Transverse colon (tissue), 3 donors: ENCODE measurements around the gene UTY.

Experiments
- POLR2A ChIP-seq: fragments of 450-650 bp; IDR thresholded peaks from one replicate; pipeline ENCODE4 v1.6.1; 2016; ENCODE audit warnings: antibody characterized with exemption, mild to moderate bottlenecking, moderate library complexity
- TF ChIP-seq, protein P1 (sequence below), 5 experiments: fragments of 200-600 bp in 3 of 5; fragments of 450-650 bp in 2 of 5; sonication (generic) in 3 of 5; IDR thresholded peaks; 1 replicate in 2 of 5; 2 replicates in 3 of 5; pipeline ENCODE4 v1.5.1; 2016 to 2017; ENCODE audit warnings: antibody characterized with exemption in 5 of 5, inconsistent platforms in 3 of 5, mild to moderate bottlenecking in 2 of 5, moderate library complexity in 1 of 5

DNA sequence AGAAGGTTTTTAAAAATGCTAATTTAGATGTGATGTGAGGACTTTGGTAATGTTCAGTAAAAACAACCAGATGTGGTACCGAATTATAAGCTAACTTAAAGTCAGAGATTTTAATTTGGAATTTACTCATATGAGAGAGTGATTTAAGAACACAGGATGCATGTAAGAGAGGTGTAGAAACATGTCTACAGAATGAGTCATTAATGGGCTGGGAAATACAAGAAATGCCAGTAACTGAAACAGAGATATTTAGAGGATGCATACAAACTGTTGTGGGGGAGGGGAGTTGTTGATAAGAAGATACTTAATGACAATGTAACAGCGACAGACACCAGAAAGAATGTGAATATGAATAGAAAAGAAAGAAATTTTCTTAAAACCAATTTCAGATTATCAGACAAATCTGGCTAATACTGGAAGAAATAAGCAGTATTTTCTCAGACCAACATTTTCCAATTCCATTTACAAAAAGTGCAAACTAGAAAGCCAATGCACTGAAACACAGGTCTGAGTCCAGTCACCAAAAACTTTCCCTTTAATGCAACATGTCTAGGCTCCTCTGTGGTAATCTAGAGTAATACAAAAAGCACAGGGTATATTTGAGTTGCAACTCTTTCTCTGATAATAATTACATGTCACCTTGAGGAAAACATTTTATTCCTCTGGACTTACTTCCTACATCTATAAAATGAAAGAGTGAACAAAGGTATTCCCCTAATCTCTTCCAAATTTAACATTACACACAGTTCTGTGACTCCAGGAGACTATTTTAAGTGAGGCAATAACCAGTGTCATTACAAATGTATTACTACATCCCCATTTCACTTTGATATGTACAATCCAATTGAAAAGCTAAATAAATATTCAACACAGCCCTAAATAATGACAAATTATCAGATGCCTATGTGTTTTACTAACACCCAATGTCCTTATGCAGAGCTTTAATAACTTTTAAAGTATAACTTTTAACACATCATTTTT lies 117.9 kb downstream of the UTY start:
- TF ChIP-seq POLR2A: no peak
- TF ChIP-seq, protein P1, sequence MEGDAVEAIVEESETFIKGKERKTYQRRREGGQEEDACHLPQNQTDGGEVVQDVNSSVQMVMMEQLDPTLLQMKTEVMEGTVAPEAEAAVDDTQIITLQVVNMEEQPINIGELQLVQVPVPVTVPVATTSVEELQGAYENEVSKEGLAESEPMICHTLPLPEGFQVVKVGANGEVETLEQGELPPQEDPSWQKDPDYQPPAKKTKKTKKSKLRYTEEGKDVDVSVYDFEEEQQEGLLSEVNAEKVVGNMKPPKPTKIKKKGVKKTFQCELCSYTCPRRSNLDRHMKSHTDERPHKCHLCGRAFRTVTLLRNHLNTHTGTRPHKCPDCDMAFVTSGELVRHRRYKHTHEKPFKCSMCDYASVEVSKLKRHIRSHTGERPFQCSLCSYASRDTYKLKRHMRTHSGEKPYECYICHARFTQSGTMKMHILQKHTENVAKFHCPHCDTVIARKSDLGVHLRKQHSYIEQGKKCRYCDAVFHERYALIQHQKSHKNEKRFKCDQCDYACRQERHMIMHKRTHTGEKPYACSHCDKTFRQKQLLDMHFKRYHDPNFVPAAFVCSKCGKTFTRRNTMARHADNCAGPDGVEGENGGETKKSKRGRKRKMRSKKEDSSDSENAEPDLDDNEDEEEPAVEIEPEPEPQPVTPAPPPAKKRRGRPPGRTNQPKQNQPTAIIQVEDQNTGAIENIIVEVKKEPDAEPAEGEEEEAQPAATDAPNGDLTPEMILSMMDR (IDR thresholded peaks at IDR 0.05): no peak
